Astrocyte (in vitro differentiated cells and primary cell): Measurements from ENCODE around the gene SLC39A3. TPM values are rescaled to one million over a fixed set of nuclear protein-coding genes. Genes with fewer than 3 reads are reported as not detected.

Experiments used
- DNase-seq: peaks from one replicate; pipeline ENCODE4 v3.0.0-alpha.2; 2010; ENCODE audit warnings: low read depth
- FAIRE-seq: peaks from 2 replicates; lab custom pipeline; 2011; peaks lifted over from hg19 to GRCh38; lab: Jason Lieb, UNC
- H2AFZ ChIP-seq: 2 replicates; pipeline ENCODE4 v1.6.0; 2012; ENCODE audit warnings: low read depth, low read length, inconsistent platforms
- H3K27ac ChIP-seq: 2 replicates; pipeline ENCODE4 v1.5.1; 2011; ENCODE audit warnings: low read depth, low read length, inconsistent platforms
- H3K27me3 ChIP-seq: 2 replicates; pipeline ENCODE4 v1.6.0; 2011; ENCODE audit warnings: low read length, inconsistent platforms; ENCODE audit not compliant: insufficient read depth
- H3K36me3 ChIP-seq: 2 replicates; pipeline ENCODE4 v1.5.1; 2011; ENCODE audit warnings: low read length, inconsistent platforms; ENCODE audit not compliant: insufficient read depth
- H3K4me1 ChIP-seq: 2 replicates; pipeline ENCODE4 v1.5.1; 2011; ENCODE audit warnings: low read length, inconsistent platforms; ENCODE audit not compliant: insufficient read depth
- H3K4me2 ChIP-seq: 2 replicates; pipeline ENCODE4 v1.6.0; 2012; ENCODE audit warnings: low read length, inconsistent platforms
- H3K4me3 ChIP-seq: 2 replicates; pipeline ENCODE4 v1.5.1; 2011; ENCODE audit warnings: low read depth, mild to moderate bottlenecking, low read length, inconsistent platforms; ENCODE audit not compliant: insufficient read depth
- H3K79me2 ChIP-seq: 2 replicates; pipeline ENCODE4 v1.6.0; 2012; ENCODE audit warnings: mild to moderate bottlenecking, low read length, inconsistent platforms; ENCODE audit not compliant: insufficient read depth
- H3K9ac ChIP-seq: 2 replicates; pipeline ENCODE4 v1.6.0; 2012; ENCODE audit warnings: mild to moderate bottlenecking, low read length, inconsistent platforms
- H3K9me3 ChIP-seq: 2 replicates; pipeline ENCODE4 v1.5.1; 2012; ENCODE audit warnings: low read depth, mild to moderate bottlenecking, low read length, inconsistent platforms; ENCODE audit not compliant: insufficient read depth
- H4K20me1 ChIP-seq: 2 replicates; pipeline ENCODE4 v1.6.0; 2012; ENCODE audit warnings: low read length, inconsistent platforms; ENCODE audit not compliant: insufficient read depth
- H3K27ac Mint-ChIP-seq: one replicate; pipeline ENCODE4 v1.8.0; 2021; ENCODE audit warnings: mild to moderate bottlenecking, mixed read lengths; ENCODE audit not compliant: unreplicated experiment
- H3K27me3 Mint-ChIP-seq: one replicate; pipeline ENCODE4 v1.8.0; 2021; ENCODE audit warnings: low read depth, mixed read lengths; ENCODE audit not compliant: unreplicated experiment
- H3K36me3 Mint-ChIP-seq: one replicate; pipeline ENCODE4 v1.8.0; 2021; ENCODE audit warnings: low read depth, mixed read lengths; ENCODE audit not compliant: unreplicated experiment
- H3K4me1 Mint-ChIP-seq: one replicate; pipeline ENCODE4 v1.8.0; 2021; ENCODE audit warnings: low read depth, mixed read lengths; ENCODE audit not compliant: unreplicated experiment
- H3K4me3 Mint-ChIP-seq: one replicate; pipeline ENCODE4 v1.8.0; 2021; ENCODE audit warnings: mild to moderate bottlenecking, moderate library complexity, mixed read lengths; ENCODE audit not compliant: unreplicated experiment
- H3K9me3 Mint-ChIP-seq: one replicate; pipeline ENCODE4 v1.8.0; 2021; ENCODE audit warnings: mild to moderate bottlenecking, mixed read lengths; ENCODE audit not compliant: unreplicated experiment
- EZH2 ChIP-seq: IDR thresholded peaks from 2 replicates; pipeline ENCODE4 v1.6.1; 2012; ENCODE audit warnings: mild to moderate bottlenecking, low read length, inconsistent platforms; ENCODE audit not compliant: insufficient read depth
- total RNA-seq: library from RNA; stranded (reverse); gene quantifications from 2 replicates; pipeline ENCODE4 v1.2.1, GENCODE V29; 2021
- TF ChIP-seq, protein P1 (sequence below): IDR thresholded peaks from 2 replicates; pipeline ENCODE4 v1.5.1; 2011; ENCODE audit warnings: low read depth, mild to moderate bottlenecking, inconsistent platforms, low read length, moderate library complexity; ENCODE audit not compliant: insufficient read depth

Gene SLC39A3
- total RNA-seq, 1 donor from 2014 or later: 30.0 TPM

DNA sequence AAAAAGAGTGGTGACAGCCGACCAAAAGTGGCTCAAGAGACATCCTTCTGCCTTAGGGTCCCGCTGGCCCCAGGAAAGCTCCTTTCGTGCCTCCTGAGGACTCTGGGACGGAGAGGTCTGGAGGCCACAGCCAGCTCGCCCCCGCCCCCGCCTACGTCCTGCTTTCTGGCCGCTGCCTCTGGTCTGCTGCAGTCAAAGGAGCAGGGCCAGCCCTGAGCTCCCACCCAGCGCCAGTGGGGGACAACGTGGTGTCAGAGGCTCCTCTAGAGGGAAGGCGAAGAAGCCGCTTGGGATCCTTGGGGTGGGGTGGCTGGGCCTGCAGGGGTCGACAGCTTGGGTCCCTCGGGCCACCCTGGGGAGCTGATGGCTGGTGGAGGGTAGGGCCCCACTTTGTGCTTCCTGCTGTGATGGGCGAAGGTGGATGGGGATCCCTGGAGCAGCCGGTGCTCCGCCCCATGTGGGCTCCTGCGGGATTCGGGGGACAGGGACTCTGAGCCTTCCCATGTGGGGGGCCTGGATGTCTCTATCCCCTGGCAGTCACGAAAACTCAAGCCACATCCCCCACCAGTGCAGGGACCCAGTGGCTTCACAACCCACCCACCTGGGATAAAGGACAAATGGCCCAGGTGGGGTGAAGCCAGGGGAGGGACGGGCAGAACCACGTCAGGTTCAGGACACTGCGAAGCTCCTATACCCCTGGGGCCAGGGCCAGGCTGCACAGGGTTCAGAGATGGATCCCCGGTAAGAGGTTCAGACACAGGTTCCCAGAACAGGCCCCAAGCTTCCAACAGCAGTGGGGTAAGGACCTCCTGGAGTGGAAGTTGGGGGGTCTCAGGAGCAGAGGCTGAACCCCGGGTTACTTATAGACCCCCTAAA, 9.6 kb downstream of the SLC39A3 start:
- Histone ChIP-seq H3K9ac (no peak overlapping the region), H3K4me2 (no peak overlapping the region), H3K9me3 (no peaks in the 10 kb centered on the region), H4K20me1 (no peaks in the 10 kb centered on the region), H3K79me2 (no peaks in the 10 kb centered on the region), H3K27ac (no peak overlapping the region), H3K36me3 (no peaks in the 10 kb centered on the region), H3K4me1 (no peaks in the 10 kb centered on the region), H3K4me3 (no peak overlapping the region), H2AFZ (no peak overlapping the region), H3K27me3 (peaks cover 6% of the 10 kb centered on the region)
- Mint-ChIP-seq H3K4me3 (no peak overlapping the region), H3K27me3 (peaks cover 4% of the 10 kb centered on the region), H3K27ac (no peak overlapping the region), H3K4me1 (no peaks in the 10 kb centered on the region), H3K9me3 (no peaks in the 10 kb centered on the region), H3K36me3 (peaks cover 4% of the 10 kb centered on the region)
- TF ChIP-seq, protein P1, sequence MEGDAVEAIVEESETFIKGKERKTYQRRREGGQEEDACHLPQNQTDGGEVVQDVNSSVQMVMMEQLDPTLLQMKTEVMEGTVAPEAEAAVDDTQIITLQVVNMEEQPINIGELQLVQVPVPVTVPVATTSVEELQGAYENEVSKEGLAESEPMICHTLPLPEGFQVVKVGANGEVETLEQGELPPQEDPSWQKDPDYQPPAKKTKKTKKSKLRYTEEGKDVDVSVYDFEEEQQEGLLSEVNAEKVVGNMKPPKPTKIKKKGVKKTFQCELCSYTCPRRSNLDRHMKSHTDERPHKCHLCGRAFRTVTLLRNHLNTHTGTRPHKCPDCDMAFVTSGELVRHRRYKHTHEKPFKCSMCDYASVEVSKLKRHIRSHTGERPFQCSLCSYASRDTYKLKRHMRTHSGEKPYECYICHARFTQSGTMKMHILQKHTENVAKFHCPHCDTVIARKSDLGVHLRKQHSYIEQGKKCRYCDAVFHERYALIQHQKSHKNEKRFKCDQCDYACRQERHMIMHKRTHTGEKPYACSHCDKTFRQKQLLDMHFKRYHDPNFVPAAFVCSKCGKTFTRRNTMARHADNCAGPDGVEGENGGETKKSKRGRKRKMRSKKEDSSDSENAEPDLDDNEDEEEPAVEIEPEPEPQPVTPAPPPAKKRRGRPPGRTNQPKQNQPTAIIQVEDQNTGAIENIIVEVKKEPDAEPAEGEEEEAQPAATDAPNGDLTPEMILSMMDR: no peak
- no peak for TF ChIP-seq EZH2
- FAIRE-seq (no peak), DNase-seq (no peak)

DNA sequence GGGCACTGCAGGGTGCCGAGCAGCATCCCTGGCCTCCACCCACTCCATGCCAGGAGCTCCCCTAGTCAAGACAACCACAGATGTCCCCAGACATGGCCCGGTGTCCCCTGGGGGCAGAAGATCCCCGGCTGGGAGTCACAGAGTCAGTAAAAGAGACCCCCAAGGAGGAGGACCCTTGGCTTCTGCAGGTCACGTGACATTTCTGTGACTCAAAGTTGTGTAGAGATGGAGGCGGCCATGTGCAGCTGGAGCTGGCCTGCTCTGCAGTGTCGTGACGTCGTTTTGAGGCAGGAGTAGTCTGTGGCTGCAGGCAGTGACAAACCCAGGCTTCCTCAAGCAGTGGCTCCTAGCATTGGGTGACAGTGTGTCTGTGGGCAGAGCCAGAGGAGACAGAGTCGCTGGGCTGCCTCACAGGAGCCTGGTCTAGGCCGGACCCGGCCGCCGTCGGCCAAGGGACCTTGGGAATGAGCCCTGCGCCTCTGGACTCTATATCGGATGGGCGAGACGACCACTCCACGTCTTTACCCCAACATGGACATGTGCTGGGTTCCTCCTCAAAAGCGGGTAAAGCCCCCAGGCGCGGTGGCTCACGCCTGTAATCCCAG, 10.9 kb downstream of the SLC39A3 start:
- no peaks in the 10 kb centered on the region for H4K20me1 ChIP-seq
- no peak overlapping the region for H3K27ac ChIP-seq
- Mint-ChIP-seq H3K27ac (no peak overlapping the region), H3K27me3 (peaks cover 6% of the 10 kb centered on the region), H3K4me1 (no peaks in the 10 kb centered on the region), H3K9me3 (no peaks in the 10 kb centered on the region), H3K4me3 (no peak overlapping the region), H3K36me3 (peaks cover 3% of the 10 kb centered on the region)
- FAIRE-seq (no peak), DNase-seq (no peak)
- H3K79me2 ChIP-seq: no peaks in the 10 kb centered on the region
- no peak overlapping the region for H3K4me3 ChIP-seq
- no peaks in the 10 kb centered on the region for H3K4me1 ChIP-seq
- no peak overlapping the region for H3K4me2 ChIP-seq
- H3K9ac ChIP-seq: no peak overlapping the region
- H2AFZ ChIP-seq: no peak overlapping the region
- H3K36me3 ChIP-seq: no peaks in the 10 kb centered on the region
- peaks cover 6% of the 10 kb centered on the region for H3K27me3 ChIP-seq
- TF ChIP-seq, protein P1: no peak
- no peak for TF ChIP-seq EZH2
- no peaks in the 10 kb centered on the region for H3K9me3 ChIP-seq

DNA sequence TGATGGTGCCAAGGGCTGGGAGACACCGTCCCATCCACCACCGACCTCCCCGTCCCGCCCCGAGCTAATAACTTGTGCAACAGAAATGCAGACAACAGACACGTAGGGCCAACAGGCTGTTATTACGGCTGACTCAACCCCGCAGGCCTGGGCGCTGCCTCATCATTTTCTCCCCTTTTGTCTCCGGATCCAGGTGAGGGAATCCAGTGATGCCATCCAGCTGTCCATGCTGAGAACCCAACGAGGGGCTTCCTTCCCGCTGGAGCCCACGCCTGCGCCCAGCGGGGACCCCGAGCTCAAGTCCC, 12.2 kb downstream of the SLC39A3 start:
- Histone ChIP-seq H3K4me2 (no peak overlapping the region), H3K36me3 (no peaks in the 10 kb centered on the region), H3K4me3 (no peak overlapping the region), H4K20me1 (no peaks in the 10 kb centered on the region), H3K4me1 (peaks cover 12% of the 10 kb centered on the region), H3K79me2 (no peaks in the 10 kb centered on the region), H2AFZ (no peak overlapping the region), H3K9ac (no peak overlapping the region), H3K27me3 (peaks cover 6% of the 10 kb centered on the region), H3K9me3 (no peaks in the 10 kb centered on the region), H3K27ac (no peak overlapping the region)
- TF ChIP-seq, protein P1: no peak
- TF ChIP-seq EZH2: no peak
- Mint-ChIP-seq H3K4me3 (no peak overlapping the region), H3K27ac (no peak overlapping the region), H3K9me3 (no peaks in the 10 kb centered on the region), H3K27me3 (peaks cover 6% of the 10 kb centered on the region), H3K4me1 (no peaks in the 10 kb centered on the region), H3K36me3 (no peaks in the 10 kb centered on the region)
- DNase-seq (no peak), FAIRE-seq (no peak)
